HEK293 (cell line): ENCODE results near the gene BCOR.

Experiments
- CTCF ChIA-PET: fragments of 350-600 bp; formaldehyde crosslinking; extraction: SDS; loops from one replicate; lab custom pipeline; 2021; ENCODE audit warnings: antibody characterized with exemption; lab: Yijun Ruan, JAX
- POLR2A ChIA-PET: fragments of 300-600 bp; formaldehyde crosslinking; extraction: SDS; loops from one replicate; lab custom pipeline; 2020; ENCODE audit warnings: antibody characterized with exemption, inconsistent platforms; lab: Yijun Ruan, JAX
- H3K27ac ChIP-seq: fragments of 200-500 bp; sonication (Bioruptor generic); 2 replicates; pipeline ENCODE4 v1.5.1; 2014; ENCODE audit warnings: low read depth, low read length, control low read depth, inconsistent platforms; ENCODE audit errors: extremely low read depth
- H3K36me3 ChIP-seq, 2 experiments: fragments of 200-500 bp in 1 of 2; sonication (Bioruptor generic) in 1 of 2; 1 replicate in 1 of 2; 2 replicates in 1 of 2; pipeline ENCODE4 v1.5.1; 2014 to 2017; ENCODE audit warnings: inconsistent platforms in 2 of 2, low read length in 2 of 2; ENCODE audit not compliant: control insufficient read depth in 2 of 2, insufficient read depth in 1 of 2
- H3K4me1 ChIP-seq: fragments of 200-500 bp; sonication (Bioruptor generic); 2 replicates; pipeline ENCODE4 v1.5.1; 2014; ENCODE audit warnings: mild to moderate bottlenecking, low read length, inconsistent platforms; ENCODE audit not compliant: control insufficient read depth, insufficient read depth
- H3K4me3 ChIP-seq: 2 replicates; pipeline ENCODE4 v1.5.1; 2011; ENCODE audit warnings: low read depth, mild to moderate bottlenecking, control low read depth, low read length, moderate library complexity
- H3K9me3 ChIP-seq: fragments of 200-500 bp; sonication (Bioruptor generic); 2 replicates; pipeline ENCODE4 v1.5.1; 2014; ENCODE audit warnings: low read depth, low read length, inconsistent platforms; ENCODE audit not compliant: control insufficient read depth, insufficient read depth
- EGR2 ChIP-seq: fragments of 450-650 bp; formaldehyde crosslinking; IDR thresholded peaks from 2 replicates; pipeline ENCODE4 v1.5.1; 2016; ENCODE audit warnings: low read depth, missing biosample characterization, missing genetic modification characterization
- GLIS2 ChIP-seq: fragments of 450-650 bp; formaldehyde crosslinking; IDR thresholded peaks from 2 replicates; pipeline ENCODE4 v1.5.1; 2016; ENCODE audit warnings: missing biosample characterization, missing genetic modification characterization
- KLF9 ChIP-seq: fragments of 450-650 bp; formaldehyde crosslinking; IDR thresholded peaks from 2 replicates; pipeline ENCODE4 v1.5.1; 2016; ENCODE audit warnings: missing biosample characterization, missing genetic modification characterization, low read depth
- SETDB1 ChIP-seq: IDR thresholded peaks from one replicate; pipeline ENCODE4 v1.6.1; 2017; ENCODE audit warnings: mild to moderate bottlenecking, low read length, moderate library complexity, mixed read lengths; ENCODE audit not compliant: insufficient read length
- SP7 ChIP-seq: fragments of 450-650 bp; formaldehyde crosslinking; IDR thresholded peaks from 2 replicates; pipeline ENCODE4 v1.5.1; 2016; ENCODE audit warnings: missing biosample characterization, missing genetic modification characterization
- ZFHX2 ChIP-seq: fragments of 450-650 bp; formaldehyde crosslinking; conservative IDR thresholded peaks from 2 replicates; pipeline ENCODE4 v1.5.1; 2016; ENCODE audit warnings: missing biosample characterization, missing genetic modification characterization
- ZNF112 ChIP-seq: fragments of 450-650 bp; formaldehyde crosslinking; IDR thresholded peaks from 2 replicates; pipeline ENCODE4 v1.5.0; 2017; ENCODE audit warnings: missing biosample characterization, missing genetic modification characterization
- ZNF155 ChIP-seq: fragments of 450-650 bp; formaldehyde crosslinking; IDR thresholded peaks from 2 replicates; pipeline ENCODE4 v1.5.1; 2016; ENCODE audit warnings: missing biosample characterization, missing genetic modification characterization
- ZNF174 ChIP-seq: fragments of 450-650 bp; formaldehyde crosslinking; IDR thresholded peaks from 2 replicates; pipeline ENCODE4 v1.5.0; 2017; ENCODE audit warnings: missing biosample characterization, mild to moderate bottlenecking, missing genetic modification characterization
- ZNF23 ChIP-seq: fragments of 450-650 bp; formaldehyde crosslinking; IDR thresholded peaks from 2 replicates; pipeline ENCODE4 v1.5.1; 2016; ENCODE audit warnings: missing biosample characterization, missing genetic modification characterization, borderline replicate concordance
- ZNF311 ChIP-seq: fragments of 450-650 bp; formaldehyde crosslinking; IDR thresholded peaks from 2 replicates; pipeline ENCODE4 v1.5.1; 2017; ENCODE audit warnings: missing biosample characterization, missing genetic modification characterization, borderline replicate concordance
- ZNF501 ChIP-seq: fragments of 450-650 bp; formaldehyde crosslinking; IDR thresholded peaks from 2 replicates; pipeline ENCODE4 v1.5.1; 2016; ENCODE audit warnings: missing biosample characterization, missing genetic modification characterization
- ZNF560 ChIP-seq: fragments of 450-650 bp; formaldehyde crosslinking; IDR thresholded peaks from 2 replicates; pipeline ENCODE4 v1.5.1; 2017; ENCODE audit warnings: missing biosample characterization, missing genetic modification characterization, borderline replicate concordance
- ZNF621 ChIP-seq: fragments of 450-650 bp; formaldehyde crosslinking; IDR thresholded peaks from 2 replicates; pipeline ENCODE4 v1.5.1; 2017; ENCODE audit warnings: missing biosample characterization, missing genetic modification characterization
- ZNF747 ChIP-seq: fragments of 450-650 bp; formaldehyde crosslinking; IDR thresholded peaks from 2 replicates; pipeline ENCODE4 v1.5.1; 2016; ENCODE audit warnings: missing biosample characterization, missing genetic modification characterization
- TF ChIP-seq, protein P1 (sequence below): fragments of 450-650 bp; formaldehyde crosslinking; IDR thresholded peaks from 2 replicates; pipeline ENCODE4 v1.5.1; 2016; ENCODE audit warnings: missing biosample characterization, missing genetic modification characterization
- TF ChIP-seq, protein P2 (sequence below): fragments of 450-650 bp; formaldehyde crosslinking; IDR thresholded peaks from 2 replicates; pipeline ENCODE4 v1.5.1; 2016; ENCODE audit warnings: missing biosample characterization, missing genetic modification characterization, borderline replicate concordance
- TF ChIP-seq, protein P3 (sequence below): fragments of 450-650 bp; formaldehyde crosslinking; IDR thresholded peaks from 2 replicates; pipeline ENCODE4 v1.5.1; 2017; ENCODE audit warnings: missing biosample characterization, missing genetic modification characterization
- TF ChIP-seq, protein P4 (sequence below): fragments of 450-650 bp; formaldehyde crosslinking; IDR thresholded peaks from 2 replicates; pipeline ENCODE4 v1.5.1; 2016; ENCODE audit warnings: missing biosample characterization, missing genetic modification characterization, low read depth

Gene BCOR

DNA sequence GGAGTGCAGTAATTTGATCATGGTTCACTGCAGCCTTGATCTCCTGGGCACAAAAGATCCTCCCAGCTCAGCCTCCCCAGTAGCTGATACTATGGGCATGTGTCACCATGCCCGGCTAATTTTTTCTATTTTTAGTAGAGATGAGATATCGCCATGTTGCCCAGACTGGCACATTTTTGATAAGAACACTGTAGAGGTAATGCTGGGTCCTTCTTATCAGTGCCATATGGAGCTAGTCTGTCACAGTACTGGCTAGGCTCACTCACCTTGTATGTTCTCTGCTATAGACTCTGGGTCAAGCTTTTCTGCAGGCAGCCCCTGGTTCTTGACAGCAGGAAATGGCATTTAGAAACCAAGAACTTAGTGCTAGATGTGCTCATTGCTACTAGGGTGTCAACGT, 53.9 kb downstream of the BCOR start:
- CTCF ChIA-PET = interaction anchor here (0.5 kb wide), 1 partner anchor 125 kb away, joined by 4 read pairs; no protein-coding TSS in a partner anchor
- POLR2A ChIA-PET = no interaction called here
- no peak overlapping the region for H3K27ac ChIP-seq
- no peak for TF ChIP-seq ZNF747 (tag by site-specific recombination)
- peak; percentile 83 for TF ChIP-seq SETDB1
- no peaks in the 10 kb centered on the region for H3K9me3 ChIP-seq
- no peak overlapping the region for H3K4me3 ChIP-seq
- no peaks in the 10 kb centered on the region for H3K4me1 ChIP-seq
- H3K36me3 ChIP-seq = peaks cover 6 to 18% of the 10 kb centered on the region in 2 experiments; a peak in 2 of 3 replicates

DNA sequence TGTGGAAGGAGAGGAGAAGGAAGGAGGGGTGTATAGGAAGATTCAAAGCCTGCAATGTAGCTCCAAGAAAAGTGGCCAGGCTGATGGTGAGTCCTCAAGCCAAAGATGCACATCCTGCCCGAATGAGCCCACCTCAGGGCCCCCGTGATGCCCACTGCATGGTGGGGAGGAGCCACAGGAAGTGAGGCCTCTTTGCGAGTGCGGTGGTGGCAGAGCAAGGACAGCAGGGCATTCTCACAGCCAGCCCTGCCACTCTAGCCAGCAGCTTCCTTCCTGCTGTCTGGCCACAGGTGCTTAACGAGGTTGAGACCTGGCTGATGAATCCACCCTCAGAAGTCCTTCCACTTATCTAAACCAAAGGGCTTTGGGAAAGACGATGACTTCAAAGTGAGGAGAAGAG, 55.8 kb downstream of the BCOR start:
- Histone ChIP-seq H3K9me3 (no peaks in the 10 kb centered on the region), H3K36me3 (no peaks in the 10 kb centered on the region), H3K27ac (no peak overlapping the region), H3K4me1 (no peaks in the 10 kb centered on the region), H3K4me3 (no peak overlapping the region)
- POLR2A ChIA-PET = no interaction called here
- CTCF ChIA-PET = no interaction called here
- TF ChIP-seq ZNF23 (tag by site-specific recombination) (no peak), KLF9 (no peak), ZNF501 (tag by site-specific recombination) (no peak), SP7 (no peak), ZNF155 (tag by site-specific recombination) (no peak), ZNF311 (tag by site-specific recombination) (no peak), GLIS2 (no peak), ZNF174 (tag by site-specific recombination) (no peak), ZNF747 (tag by site-specific recombination) (no peak), ZNF621 (no peak), ZNF560 (no peak)
- TF ChIP-seq, protein P1, sequence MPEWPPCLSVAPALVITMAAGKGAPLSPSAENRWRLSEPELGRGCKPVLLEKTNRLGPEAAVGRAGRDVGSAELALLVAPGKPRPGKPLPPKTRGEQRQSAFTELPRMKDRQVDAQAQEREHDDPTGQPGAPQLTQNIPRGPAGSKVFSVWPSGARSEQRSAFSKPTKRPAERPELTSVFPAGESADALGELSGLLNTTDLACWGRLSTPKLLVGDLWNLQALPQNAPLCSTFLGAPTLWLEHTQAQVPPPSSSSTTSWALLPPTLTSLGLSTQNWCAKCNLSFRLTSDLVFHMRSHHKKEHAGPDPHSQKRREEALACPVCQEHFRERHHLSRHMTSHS (tag by site-specific recombination) = no peak
- TF ChIP-seq, protein P2, sequence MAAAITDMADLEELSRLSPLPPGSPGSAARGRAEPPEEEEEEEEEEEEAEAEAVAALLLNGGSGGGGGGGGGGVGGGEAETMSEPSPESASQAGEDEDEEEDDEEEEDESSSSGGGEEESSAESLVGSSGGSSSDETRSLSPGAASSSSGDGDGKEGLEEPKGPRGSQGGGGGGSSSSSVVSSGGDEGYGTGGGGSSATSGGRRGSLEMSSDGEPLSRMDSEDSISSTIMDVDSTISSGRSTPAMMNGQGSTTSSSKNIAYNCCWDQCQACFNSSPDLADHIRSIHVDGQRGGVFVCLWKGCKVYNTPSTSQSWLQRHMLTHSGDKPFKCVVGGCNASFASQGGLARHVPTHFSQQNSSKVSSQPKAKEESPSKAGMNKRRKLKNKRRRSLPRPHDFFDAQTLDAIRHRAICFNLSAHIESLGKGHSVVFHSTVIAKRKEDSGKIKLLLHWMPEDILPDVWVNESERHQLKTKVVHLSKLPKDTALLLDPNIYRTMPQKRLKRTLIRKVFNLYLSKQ = no peak
- TF ChIP-seq, protein P3, sequence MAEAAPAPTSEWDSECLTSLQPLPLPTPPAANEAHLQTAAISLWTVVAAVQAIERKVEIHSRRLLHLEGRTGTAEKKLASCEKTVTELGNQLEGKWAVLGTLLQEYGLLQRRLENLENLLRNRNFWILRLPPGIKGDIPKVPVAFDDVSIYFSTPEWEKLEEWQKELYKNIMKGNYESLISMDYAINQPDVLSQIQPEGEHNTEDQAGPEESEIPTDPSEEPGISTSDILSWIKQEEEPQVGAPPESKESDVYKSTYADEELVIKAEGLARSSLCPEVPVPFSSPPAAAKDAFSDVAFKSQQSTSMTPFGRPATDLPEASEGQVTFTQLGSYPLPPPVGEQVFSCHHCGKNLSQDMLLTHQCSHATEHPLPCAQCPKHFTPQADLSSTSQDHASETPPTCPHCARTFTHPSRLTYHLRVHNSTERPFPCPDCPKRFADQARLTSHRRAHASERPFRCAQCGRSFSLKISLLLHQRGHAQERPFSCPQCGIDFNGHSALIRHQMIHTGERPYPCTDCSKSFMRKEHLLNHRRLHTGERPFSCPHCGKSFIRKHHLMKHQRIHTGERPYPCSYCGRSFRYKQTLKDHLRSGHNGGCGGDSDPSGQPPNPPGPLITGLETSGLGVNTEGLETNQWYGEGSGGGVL (tag by site-specific recombination) = no peak
- TF ChIP-seq, all 188 proteins: peak for 0

GRCh38 chrX:40040686-40041461, 56.9 kb downstream of the BCOR start:
- ChIA-PET CTCF (no interaction called here), POLR2A (interaction anchor here (0.6 to 0.7 kb wide), 2 partner anchors 134 to 266 kb away, joined by 6 read pairs; no protein-coding TSS in a partner anchor)
- TF ChIP-seq ZNF112 (tag by site-specific recombination) (no peak), ZFHX2 (tag by site-specific recombination) (peak; percentile 23; the same call in 1 of the 2 replicates), EGR2 (tag by site-specific recombination) (0 out of 2 replicates have a peak, but pooled peaks have one; percentile 14)
- TF ChIP-seq, protein P4, sequence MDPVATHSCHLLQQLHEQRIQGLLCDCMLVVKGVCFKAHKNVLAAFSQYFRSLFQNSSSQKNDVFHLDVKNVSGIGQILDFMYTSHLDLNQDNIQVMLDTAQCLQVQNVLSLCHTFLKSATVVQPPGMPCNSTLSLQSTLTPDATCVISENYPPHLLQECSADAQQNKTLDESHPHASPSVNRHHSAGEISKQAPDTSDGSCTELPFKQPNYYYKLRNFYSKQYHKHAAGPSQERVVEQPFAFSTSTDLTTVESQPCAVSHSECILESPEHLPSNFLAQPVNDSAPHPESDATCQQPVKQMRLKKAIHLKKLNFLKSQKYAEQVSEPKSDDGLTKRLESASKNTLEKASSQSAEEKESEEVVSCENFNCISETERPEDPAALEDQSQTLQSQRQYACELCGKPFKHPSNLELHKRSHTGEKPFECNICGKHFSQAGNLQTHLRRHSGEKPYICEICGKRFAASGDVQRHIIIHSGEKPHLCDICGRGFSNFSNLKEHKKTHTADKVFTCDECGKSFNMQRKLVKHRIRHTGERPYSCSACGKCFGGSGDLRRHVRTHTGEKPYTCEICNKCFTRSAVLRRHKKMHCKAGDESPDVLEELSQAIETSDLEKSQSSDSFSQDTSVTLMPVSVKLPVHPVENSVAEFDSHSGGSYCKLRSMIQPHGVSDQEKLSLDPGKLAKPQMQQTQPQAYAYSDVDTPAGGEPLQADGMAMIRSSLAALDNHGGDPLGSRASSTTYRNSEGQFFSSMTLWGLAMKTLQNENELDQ (tag by site-specific recombination) = no peak
- H3K36me3 ChIP-seq = no peaks in the 10 kb centered on the region
- no peaks in the 10 kb centered on the region for H3K9me3 ChIP-seq
- H3K4me1 ChIP-seq = no peaks in the 10 kb centered on the region
- H3K27ac ChIP-seq = no peak overlapping the region
- no peak overlapping the region for H3K4me3 ChIP-seq
